Mesothelial cell of epicardium (in vitro differentiated cells): Measurements from ENCODE around the gene CCR8. TPM values are rescaled to one million over a fixed set of nuclear protein-coding genes. Genes with fewer than 3 reads are reported as not detected.

ENCODE experiments used
- DNase-seq, 2 experiments: peaks; one replicate each; pipeline ENCODE4 v3.0.0; 2021; ENCODE audit warnings: low spot score in 2 of 2; ENCODE audit not compliant: unreplicated experiment in 2 of 2
- H3K27ac Mint-ChIP-seq: 2 replicates; pipeline ENCODE4 v1.8.0; 2021; ENCODE audit warnings: mixed read lengths
- H3K27me3 Mint-ChIP-seq: 2 replicates; pipeline ENCODE4 v1.8.0; 2021; ENCODE audit warnings: low read depth, mixed read lengths
- H3K36me3 Mint-ChIP-seq: 2 replicates; pipeline ENCODE4 v1.8.0; 2021; ENCODE audit warnings: mixed read lengths
- H3K4me1 Mint-ChIP-seq: 2 replicates; pipeline ENCODE4 v1.8.0; 2021; ENCODE audit warnings: mixed read lengths
- H3K4me3 Mint-ChIP-seq: 2 replicates; pipeline ENCODE4 v1.8.0; 2021; ENCODE audit warnings: mild to moderate bottlenecking, moderate library complexity, mixed read lengths
- H3K9me3 Mint-ChIP-seq: 2 replicates; pipeline ENCODE4 v1.8.0; 2021; ENCODE audit warnings: mixed read lengths
- CTCF ChIP-seq: fragments of 200-600 bp; sonication (generic); IDR thresholded peaks from one replicate; pipeline ENCODE4 v1.5.0; 2021; ENCODE audit warnings: antibody characterized with exemption; ENCODE audit not compliant: unreplicated experiment
- total RNA-seq: library from RNA; stranded (reverse); gene quantifications from 3 replicates; pipeline ENCODE4 v1.2.1, GENCODE V29; 2021

CCR8 gene
- not detected in 3 replicates for total RNA-seq

- Mint-ChIP-seq H3K36me3 (no peaks in the 10 kb centered on the region), H3K27ac (no peak within 1 kb of the TSS), H3K4me3 (no peak within 1 kb of the TSS), H3K9me3 (no peaks in the 10 kb centered on the region), H3K4me1 (no peaks in the 10 kb centered on the region), H3K27me3 (peaks cover 3% of the 10 kb centered on the region)
- no peak for DNase-seq
- TF ChIP-seq CTCF: no peak
Measured at GRCh38 chr3:39329493-39329892, at the start of gene CCR8. Gene CCR8 (plus strand): TSS chr3:39329709. CDS start chr3:39332332, 2,623 bp downstream.

GRCh38 chr3:39279745-39280517, 49.6 kb upstream of the CCR8 start, which contains the start of gene CX3CR1:
Gene CX3CR1 (minus strand): TSS chr3:39280036. CDS start chr3:39266509, 13,527 bp downstream.
- no peaks in the 10 kb centered on the region for H3K9me3 Mint-ChIP-seq
- H3K4me1 Mint-ChIP-seq: peaks cover 13% of the 10 kb centered on the region
- TF ChIP-seq CTCF: no peak
- peaks cover 5% of the 10 kb centered on the region for H3K27me3 Mint-ChIP-seq
- H3K36me3 Mint-ChIP-seq: no peaks in the 10 kb centered on the region
- DNase-seq: no peak
- H3K27ac Mint-ChIP-seq: no peak within 1 kb of the TSS
- no peak within 1 kb of the TSS for H3K4me3 Mint-ChIP-seq

GRCh38 chr3:39280571-39280970, 48.9 kb upstream of the CCR8 start:
- peaks cover 5% of the 10 kb centered on the region for H3K27me3 Mint-ChIP-seq
- peaks cover 13% of the 10 kb centered on the region for H3K4me1 Mint-ChIP-seq
- no peaks in the 10 kb centered on the region for H3K36me3 Mint-ChIP-seq
- no peak overlapping the region for H3K4me3 Mint-ChIP-seq
- no peaks in the 10 kb centered on the region for H3K9me3 Mint-ChIP-seq
- DNase-seq: no peak
- no peak overlapping the region for H3K27ac Mint-ChIP-seq
- no peak for TF ChIP-seq CTCF

GRCh38 chr3:39281533-39281932, 48.0 kb upstream of the CCR8 start:
- Mint-ChIP-seq H3K36me3 (no peaks in the 10 kb centered on the region), H3K9me3 (no peaks in the 10 kb centered on the region), H3K27ac (no peak overlapping the region), H3K27me3 (no peaks in the 10 kb centered on the region), H3K4me1 (peaks cover 13% of the 10 kb centered on the region), H3K4me3 (no peak overlapping the region)
- no peak for DNase-seq
- no peak for TF ChIP-seq CTCF

- Mint-ChIP-seq H3K9me3 (no peaks in the 10 kb centered on the region), H3K27ac (no peak overlapping the region), H3K27me3 (no peaks in the 10 kb centered on the region), H3K4me1 (peaks cover 13% of the 10 kb centered on the region), H3K4me3 (no peak overlapping the region), H3K36me3 (no peaks in the 10 kb centered on the region)
- TF ChIP-seq CTCF: no peak
- no peak for DNase-seq
Measured at GRCh38 chr3:39282057-39282456, 47.5 kb upstream of the CCR8 start.
